Measurements from ENCODE around the gene PRRG4.
A peak's percentile ranks its signal among the peaks of the same experiment; 100 is the strongest.
"Not testable (repeated sequence)": the region's sequence is repeated elsewhere in the genome, so short reads cannot be mapped to it uniquely, and the experiment has no call there.

Gene PRRG4

DNA sequence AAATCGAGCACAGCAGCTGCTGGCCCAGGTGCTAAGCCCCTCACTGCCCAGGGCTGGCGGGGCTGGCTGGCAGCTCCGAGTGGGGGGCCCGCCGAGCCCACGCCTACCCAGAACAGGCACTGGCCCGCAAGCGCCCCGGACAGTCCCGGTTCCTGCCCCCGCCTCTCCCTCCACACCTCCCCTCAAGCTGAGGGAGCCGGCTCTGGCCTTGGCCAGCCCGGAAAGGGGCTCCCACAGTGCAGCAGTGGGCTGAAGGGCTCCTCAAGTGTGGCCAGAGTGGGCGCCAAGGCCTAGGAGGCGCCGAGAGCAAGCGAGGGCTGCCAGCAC lies 58.6 kb downstream of the PRRG4 start:
- not testable (repeated sequence) for H3K4me3 ChIP-seq (ENCODE audit: low read length in 2 of 2); H3K27me3 ChIP-seq (ENCODE audit: control insufficient read depth in 3 of 3, insufficient read depth in 3 of 3, low read depth in 1 of 3, low read length in 3 of 3); H3K27ac ChIP-seq (replicated peaks; ENCODE audit: low read length); H2BK5ac ChIP-seq (ENCODE audit: low read length); H3K9ac ChIP-seq (ENCODE audit: low read depth, low read length, poor library complexity); H3K36me3 ChIP-seq (replicated peaks in 1 of 2; ENCODE audit: control insufficient read depth in 2 of 2, insufficient read depth in 2 of 2, low read length in 2 of 2); H2AK5ac ChIP-seq (ENCODE audit: low read depth, low read length); H2BK12ac ChIP-seq (ENCODE audit: low read length); H3K9me3 ChIP-seq (replicated peaks in 1 of 2; ENCODE audit: control insufficient read depth in 2 of 2, insufficient read depth in 1 of 2, low read depth in 1 of 2, low read length in 2 of 2); H3K4me1 ChIP-seq (ENCODE audit: control insufficient read depth in 2 of 2, insufficient read depth in 1 of 2, low read depth in 1 of 2, low read length in 2 of 2); H2AFZ ChIP-seq (ENCODE audit: low read length); H3K18ac ChIP-seq (ENCODE audit: low read length); H3K4ac ChIP-seq (ENCODE audit: low read length); H2BK15ac ChIP-seq (ENCODE audit: low read length); DNase-seq (ENCODE audit: low spot score); H4K8ac ChIP-seq (ENCODE audit: low read depth, low read length); H2BK120ac ChIP-seq (ENCODE audit: low read depth, low read length); H3K14ac ChIP-seq (ENCODE audit: low read length); H3K4me2 ChIP-seq (ENCODE audit: insufficient read depth, low read length, poor library complexity, severe bottlenecking); H4K91ac ChIP-seq (ENCODE audit: low read depth, low read length, poor library complexity); H3K23ac ChIP-seq (ENCODE audit: low read depth, low read length, poor library complexity); H3K79me1 ChIP-seq (ENCODE audit: low read depth, low read length)
- WGBS, 2 donors (ENCODE audit: extremely low coverage in 2 of 2, insufficient read length in 2 of 2, insufficient replicate concordance in 1 of 2): no CpG with 5 or more reads among the region's 17 CpGs

GRCh38 chr11:32888805-32889204 lies 59.1 kb downstream of the PRRG4 start:
- peaks cover under 1% of the 10 kb centered on the region for H3K79me1 ChIP-seq (ENCODE audit: low read depth, low read length)
- no peak overlapping the region for H2BK5ac ChIP-seq (ENCODE audit: low read length)
- no peak overlapping the region for H2BK120ac ChIP-seq (ENCODE audit: low read depth, low read length)
- no peak overlapping the region for H3K23ac ChIP-seq (ENCODE audit: low read depth, low read length, poor library complexity)
- H3K4me1 ChIP-seq (ENCODE audit: control insufficient read depth in 2 of 2, insufficient read depth in 1 of 2, low read depth in 1 of 2, low read length in 2 of 2): peaks cover 2 to 10% of the 10 kb centered on the region in 2 donors
- H3K14ac ChIP-seq (ENCODE audit: low read length): no peak overlapping the region
- DNase-seq (ENCODE audit: low spot score): no peak
- no peak overlapping the region for H3K4ac ChIP-seq (ENCODE audit: low read length)
- no peak overlapping the region for H3K27ac ChIP-seq (replicated peaks; ENCODE audit: low read length)
- H3K9me3 ChIP-seq (replicated peaks in 1 of 2; ENCODE audit: control insufficient read depth in 2 of 2, insufficient read depth in 1 of 2, low read depth in 1 of 2, low read length in 2 of 2): peaks cover 0 to 2% of the 10 kb centered on the region in 2 donors
- H3K18ac ChIP-seq (ENCODE audit: low read length): no peak overlapping the region
- H2BK12ac ChIP-seq (ENCODE audit: low read length): no peak overlapping the region
- H3K4me3 ChIP-seq (ENCODE audit: low read length in 2 of 2): no peak overlapping the region
- H3K4me2 ChIP-seq (ENCODE audit: insufficient read depth, low read length, poor library complexity, severe bottlenecking): no peak overlapping the region
- H2AFZ ChIP-seq (ENCODE audit: low read length): no peak overlapping the region
- no peak overlapping the region for H2BK15ac ChIP-seq (ENCODE audit: low read length)
- no peak overlapping the region for H4K8ac ChIP-seq (ENCODE audit: low read depth, low read length)
- no peak overlapping the region for H4K91ac ChIP-seq (ENCODE audit: low read depth, low read length, poor library complexity)
- H3K9ac ChIP-seq (ENCODE audit: low read depth, low read length, poor library complexity): no peak overlapping the region
- no peak overlapping the region for H2AK5ac ChIP-seq (ENCODE audit: low read depth, low read length)
- H3K36me3 ChIP-seq (replicated peaks in 1 of 2; ENCODE audit: control insufficient read depth in 2 of 2, insufficient read depth in 2 of 2, low read length in 2 of 2): no peaks in the 10 kb centered on the region
- H3K27me3 ChIP-seq (ENCODE audit: control insufficient read depth in 3 of 3, insufficient read depth in 3 of 3, low read depth in 1 of 3, low read length in 3 of 3): no peaks in the 10 kb centered on the region

- Histone ChIP-seq H3K4ac (ENCODE audit: low read length) (no peak overlapping the region), H3K4me3 (ENCODE audit: low read length in 2 of 2) (peak overlapping the region in 1 of 2 donors; percentile 85), H4K91ac (ENCODE audit: low read depth, low read length, poor library complexity) (no peak overlapping the region), H4K8ac (ENCODE audit: low read depth, low read length) (no peak overlapping the region), H3K27ac (replicated peaks; ENCODE audit: low read length) (no peak overlapping the region), H3K9me3 (replicated peaks in 1 of 2; ENCODE audit: control insufficient read depth in 2 of 2, insufficient read depth in 1 of 2, low read depth in 1 of 2, low read length in 2 of 2) (peaks cover 0 to 2% of the 10 kb centered on the region in 2 donors), H2BK15ac (ENCODE audit: low read length) (no peak overlapping the region), H3K79me1 (ENCODE audit: low read depth, low read length) (peaks cover 1% of the 10 kb centered on the region), H3K23ac (ENCODE audit: low read depth, low read length, poor library complexity) (no peak overlapping the region), H2AFZ (ENCODE audit: low read length) (no peak overlapping the region), H2BK12ac (ENCODE audit: low read length) (no peak overlapping the region), H3K18ac (ENCODE audit: low read length) (no peak overlapping the region), H3K4me2 (ENCODE audit: insufficient read depth, low read length, poor library complexity, severe bottlenecking) (peak overlapping the region; percentile 25), H3K9ac (ENCODE audit: low read depth, low read length, poor library complexity) (no peak overlapping the region), H2AK5ac (ENCODE audit: low read depth, low read length) (no peak overlapping the region), H3K27me3 (ENCODE audit: control insufficient read depth in 3 of 3, insufficient read depth in 3 of 3, low read depth in 1 of 3, low read length in 3 of 3) (no peaks in the 10 kb centered on the region), H2BK5ac (ENCODE audit: low read length) (no peak overlapping the region), H3K36me3 (replicated peaks in 1 of 2; ENCODE audit: control insufficient read depth in 2 of 2, insufficient read depth in 2 of 2, low read length in 2 of 2) (peaks cover 0 to 2% of the 10 kb centered on the region in 2 donors), H3K4me1 (ENCODE audit: control insufficient read depth in 2 of 2, insufficient read depth in 1 of 2, low read depth in 1 of 2, low read length in 2 of 2) (peaks cover 2 to 14% of the 10 kb centered on the region in 2 donors), H3K14ac (ENCODE audit: low read length) (no peak overlapping the region), H2BK120ac (ENCODE audit: low read depth, low read length) (no peak overlapping the region)
- no CpG with 5 or more reads among the region's 11 CpGs for WGBS, 2 donors (ENCODE audit: extremely low coverage in 2 of 2, insufficient read length in 2 of 2, insufficient replicate concordance in 1 of 2)
- DNase-seq (ENCODE audit: low spot score): no peak
Measured at GRCh38 chr11:32890843-32891656, 61.3 kb downstream of the PRRG4 start.

GRCh38 chr11:32891657-32892354 lies 62.1 kb downstream of the PRRG4 start:
- no peaks in the 10 kb centered on the region for H3K27me3 ChIP-seq (ENCODE audit: control insufficient read depth in 3 of 3, insufficient read depth in 3 of 3, low read depth in 1 of 3, low read length in 3 of 3)
- WGBS, 2 donors (ENCODE audit: extremely low coverage in 2 of 2, insufficient read length in 2 of 2, insufficient replicate concordance in 1 of 2): no CpG with 5 or more reads among the region's 10 CpGs
- peaks cover 0 to 3% of the 10 kb centered on the region in 2 donors for H3K36me3 ChIP-seq (replicated peaks in 1 of 2; ENCODE audit: control insufficient read depth in 2 of 2, insufficient read depth in 2 of 2, low read length in 2 of 2)
- H3K4me1 ChIP-seq (ENCODE audit: control insufficient read depth in 2 of 2, insufficient read depth in 1 of 2, low read depth in 1 of 2, low read length in 2 of 2): peaks cover 2 to 13% of the 10 kb centered on the region in 2 donors
- no peak overlapping the region for H3K4ac ChIP-seq (ENCODE audit: low read length)
- peaks cover 0 to 2% of the 10 kb centered on the region in 2 donors for H3K9me3 ChIP-seq (replicated peaks in 1 of 2; ENCODE audit: control insufficient read depth in 2 of 2, insufficient read depth in 1 of 2, low read depth in 1 of 2, low read length in 2 of 2)
- peak overlapping the region; percentile 95 for H2AFZ ChIP-seq (ENCODE audit: low read length)
- no peak overlapping the region for H4K91ac ChIP-seq (ENCODE audit: low read depth, low read length, poor library complexity)
- no peak for DNase-seq (ENCODE audit: low spot score)
- peaks cover 1% of the 10 kb centered on the region for H3K79me1 ChIP-seq (ENCODE audit: low read depth, low read length)
- no peak overlapping the region for H2AK5ac ChIP-seq (ENCODE audit: low read depth, low read length)
- H3K14ac ChIP-seq (ENCODE audit: low read length): no peak overlapping the region
- H3K23ac ChIP-seq (ENCODE audit: low read depth, low read length, poor library complexity): no peak overlapping the region
- no peak overlapping the region for H2BK15ac ChIP-seq (ENCODE audit: low read length)
- peak overlapping the region; percentile 88 for H3K9ac ChIP-seq (ENCODE audit: low read depth, low read length, poor library complexity)
- H4K8ac ChIP-seq (ENCODE audit: low read depth, low read length): no peak overlapping the region
- H2BK12ac ChIP-seq (ENCODE audit: low read length): no peak overlapping the region
- peak overlapping the region; percentile 99 for H2BK5ac ChIP-seq (ENCODE audit: low read length)
- peak overlapping the region; percentile 84 to 85 for H3K4me3 ChIP-seq (ENCODE audit: low read length in 2 of 2)
- H3K4me2 ChIP-seq (ENCODE audit: insufficient read depth, low read length, poor library complexity, severe bottlenecking): peak overlapping the region; percentile 86
- peak overlapping the region; percentile 94 for H2BK120ac ChIP-seq (ENCODE audit: low read depth, low read length)
- H3K27ac ChIP-seq (replicated peaks; ENCODE audit: low read length): peak overlapping the region; percentile 97
- no peak overlapping the region for H3K18ac ChIP-seq (ENCODE audit: low read length)

Data from neuronal stem cell (in vitro differentiated cells).